ENCODE measurements around the gene DAP.

DAP gene

DNA sequence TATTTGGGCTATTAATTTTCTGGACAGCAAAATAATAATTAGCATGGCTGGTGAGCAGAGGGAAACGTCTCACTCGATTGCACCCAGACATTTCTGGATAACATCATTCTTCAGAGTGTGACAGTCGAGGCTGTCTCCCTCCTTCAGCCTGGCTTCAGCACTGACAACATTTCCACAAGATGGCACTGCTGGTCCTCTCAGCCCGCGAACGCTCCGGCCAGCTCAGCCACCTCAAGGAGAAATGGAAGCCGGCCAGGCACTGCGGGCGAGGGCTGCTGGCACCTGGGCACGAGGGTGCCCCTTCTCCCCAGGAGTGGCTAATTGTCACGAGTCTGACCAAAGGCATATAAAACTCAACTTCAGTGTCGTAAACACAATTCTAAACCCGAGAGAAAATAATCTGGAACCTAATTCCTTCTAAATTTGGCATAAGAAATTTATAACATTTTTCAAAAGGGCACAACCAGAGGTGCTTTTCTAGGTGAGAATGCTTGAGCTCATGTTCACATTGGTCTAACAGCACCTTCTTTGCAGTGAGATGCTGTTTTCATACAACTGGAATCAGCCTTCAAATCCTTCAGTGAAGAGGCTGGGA is 65.9 kb downstream of the DAP start:
- no peak for DNase-seq (ENCODE audit: low read depth in 2 of 2, low spot score in 1 of 2)

DNA sequence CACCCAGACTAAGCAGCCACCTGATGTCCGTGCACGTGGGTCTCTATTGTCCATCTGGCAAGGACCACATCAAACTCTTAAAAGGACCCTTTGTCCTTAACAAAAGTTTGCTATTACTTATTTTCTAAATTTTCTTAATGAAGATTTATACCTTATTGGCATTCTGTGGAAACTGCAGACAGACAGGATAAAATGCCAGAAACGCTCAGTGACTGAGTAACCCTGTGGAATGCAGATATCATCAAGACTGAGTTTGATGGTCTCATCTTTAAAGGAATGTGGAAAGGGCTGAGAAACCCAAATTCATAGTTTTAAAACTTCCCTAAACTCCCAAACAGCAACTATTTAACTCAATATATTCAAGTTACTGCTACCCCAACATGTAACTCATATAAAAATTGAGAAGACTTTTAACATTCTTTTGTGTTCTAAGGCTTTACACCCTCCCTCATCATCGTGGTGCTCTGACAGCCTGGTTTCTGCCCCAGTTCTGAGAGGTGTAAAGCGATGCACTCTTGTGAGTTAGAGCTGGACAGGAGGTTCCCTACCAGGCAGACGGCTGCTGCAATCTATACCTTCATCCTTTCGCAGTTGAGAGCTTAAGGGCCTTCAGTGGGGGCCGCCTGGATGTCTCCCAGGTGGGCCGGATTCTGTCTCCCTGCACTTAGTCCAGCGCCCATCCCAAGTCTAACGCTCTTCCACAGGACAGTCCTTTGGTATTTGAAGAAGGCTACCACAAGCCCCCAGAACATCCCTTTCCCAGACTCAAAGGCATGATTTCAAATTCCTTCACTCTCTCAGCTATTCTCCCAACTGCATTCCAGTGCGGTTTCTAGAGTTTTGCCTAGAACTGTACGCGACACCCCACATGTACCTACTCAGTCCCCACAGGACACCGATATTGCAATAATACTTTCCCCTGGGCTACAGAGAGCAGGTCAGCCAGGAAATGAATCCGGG is 68.9 kb downstream of the DAP start:
- no peak for DNase-seq (ENCODE audit: low read depth in 2 of 2, low spot score in 1 of 2)

DNA sequence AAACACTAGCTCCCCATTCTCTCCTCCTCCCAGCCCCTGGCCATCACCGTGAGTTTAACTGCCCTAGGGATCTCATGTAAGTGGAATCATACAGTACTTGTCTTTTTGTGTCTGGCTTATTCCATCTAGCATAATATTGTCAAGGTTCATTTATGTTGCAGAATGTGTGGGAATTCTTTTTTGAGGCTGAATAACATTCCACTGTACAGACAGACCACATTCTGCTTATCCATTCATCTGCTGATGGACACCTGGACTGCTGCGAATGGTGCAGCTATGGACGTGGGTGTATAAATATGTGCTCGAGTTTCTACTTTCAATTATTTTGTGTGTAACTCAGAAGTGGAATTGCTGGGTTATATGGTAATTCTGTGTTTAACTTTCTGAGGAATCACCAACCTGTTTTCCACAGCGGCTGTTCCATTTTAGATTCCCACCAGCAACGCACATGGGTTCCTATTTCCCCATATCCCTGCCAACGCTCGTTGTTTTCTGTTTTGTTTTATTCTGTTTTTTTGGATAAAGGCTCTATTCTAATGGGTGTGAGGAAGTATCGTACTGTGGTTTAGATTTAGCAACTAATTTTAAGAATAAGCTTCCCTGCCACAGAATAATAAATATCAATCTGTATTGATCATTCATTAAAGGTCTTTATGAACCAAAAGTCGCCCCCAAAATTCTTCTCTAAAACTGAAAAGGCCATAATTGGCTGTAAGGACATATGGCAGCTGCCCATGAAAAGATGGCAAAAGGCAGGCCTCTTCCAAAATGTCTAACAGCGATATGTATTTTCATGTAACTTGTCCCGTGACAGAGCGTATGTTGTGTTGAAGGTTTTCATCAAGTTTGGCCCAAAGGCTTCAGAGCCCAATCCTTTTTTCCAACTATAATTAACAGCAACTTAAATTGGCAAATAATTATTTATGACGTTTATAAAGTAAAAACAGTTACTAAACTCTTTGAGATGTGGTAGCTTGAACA is 70.3 kb downstream of the DAP start:
- no peak for DNase-seq (ENCODE audit: low read depth in 2 of 2, low spot score in 1 of 2)

DNA sequence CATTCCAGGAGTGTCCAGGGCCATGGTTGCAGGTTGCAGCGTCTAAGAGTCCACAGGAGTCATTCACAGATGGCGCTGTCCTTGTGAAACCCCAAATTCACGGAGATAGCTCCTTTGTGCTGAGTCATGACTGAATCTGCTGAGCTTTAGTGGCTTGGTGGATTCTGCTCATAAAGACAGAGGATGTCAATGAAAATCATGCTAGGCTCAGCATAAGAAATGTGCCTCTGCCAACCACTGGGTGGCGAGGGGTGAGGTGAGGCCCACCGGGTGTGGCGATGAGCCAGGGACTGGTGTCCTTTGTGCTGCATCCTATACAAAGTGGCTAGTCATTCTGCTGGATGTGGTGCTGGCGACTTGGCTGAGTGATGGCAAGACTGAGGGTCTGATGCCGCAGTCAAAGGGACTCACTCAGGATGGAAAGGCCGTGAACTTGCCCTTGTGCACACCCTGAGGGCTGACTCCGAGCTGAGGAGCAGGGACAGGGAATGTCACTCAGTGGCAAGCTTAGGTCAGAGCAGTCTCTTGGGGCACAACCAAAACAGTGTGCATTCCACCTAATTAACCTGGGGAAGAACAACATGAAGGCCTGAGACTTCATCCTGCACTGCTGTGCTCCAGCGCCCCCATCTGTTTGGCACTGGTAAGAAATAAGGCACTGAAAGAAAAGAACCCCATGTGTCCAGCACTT is 71.5 kb downstream of the DAP start:
- DNase-seq (ENCODE audit: low read depth in 2 of 2, low spot score in 1 of 2) = no peak

DNA sequence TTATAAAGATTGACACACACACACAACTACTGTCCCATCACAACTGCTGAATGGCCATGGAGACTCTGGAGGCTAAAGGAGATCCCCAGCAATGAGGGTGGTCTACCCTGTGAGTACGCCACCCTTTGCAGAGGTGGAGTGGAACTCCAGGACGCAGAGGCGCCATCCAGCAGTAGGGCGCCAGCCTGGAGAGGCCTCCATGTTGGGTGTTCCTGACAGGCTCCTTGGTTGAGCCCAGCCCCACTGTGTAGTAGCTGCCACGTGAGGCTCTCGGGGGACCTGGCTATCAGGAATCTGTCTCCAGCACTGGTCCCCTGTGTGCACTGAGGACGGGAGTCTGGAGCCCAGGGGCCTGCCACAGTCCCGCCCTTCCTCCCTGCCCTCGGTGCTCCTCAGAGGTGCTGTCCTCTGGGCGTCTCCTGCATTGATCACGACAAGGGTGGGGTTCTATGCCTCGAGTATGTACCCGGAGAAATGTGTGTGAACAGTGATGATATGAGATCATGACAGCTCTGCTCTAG is 72.3 kb downstream of the DAP start:
- no peak for DNase-seq (ENCODE audit: low read depth in 2 of 2, low spot score in 1 of 2)

DNA sequence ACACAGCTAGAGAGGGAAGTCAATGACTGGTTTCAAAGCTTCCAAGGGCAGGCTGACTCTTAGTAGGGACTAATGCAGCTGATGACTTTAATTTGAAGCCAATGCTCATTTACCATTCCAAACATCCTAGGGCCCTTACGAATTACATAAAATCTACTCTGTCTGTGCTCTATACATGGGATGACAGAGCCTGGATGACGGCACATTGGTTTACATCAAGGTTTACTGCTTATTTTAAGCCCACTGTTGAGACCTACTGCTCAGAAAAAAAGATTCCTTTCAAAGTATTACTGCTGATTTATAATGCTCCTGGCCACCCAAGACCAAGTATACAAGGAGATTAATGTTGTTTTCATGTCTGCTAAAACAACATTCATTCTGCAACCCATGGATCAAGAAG is 74.1 kb downstream of the DAP start:
- DNase-seq (ENCODE audit: low read depth in 2 of 2, low spot score in 1 of 2) = no peak

DNA sequence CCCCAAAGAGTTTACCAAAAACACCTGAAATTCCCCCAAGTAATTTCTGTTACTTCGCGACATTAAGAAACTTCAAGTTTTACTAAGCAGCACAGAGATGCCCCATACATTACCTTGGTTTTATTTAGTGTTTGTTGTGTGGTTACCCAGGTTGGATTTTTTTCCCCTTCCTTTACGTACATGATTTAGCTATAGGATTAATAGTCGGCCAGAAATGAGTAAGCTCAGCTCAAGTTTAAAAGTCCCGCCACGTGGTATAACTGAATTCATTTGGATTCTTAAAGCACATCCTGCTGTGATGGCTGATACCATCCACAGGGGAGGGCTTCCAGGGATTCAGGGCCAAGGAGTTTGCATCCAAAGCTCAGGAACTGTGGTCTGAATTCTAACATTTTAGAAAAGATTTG is 75.9 kb downstream of the DAP start:
- DNase-seq (ENCODE audit: low read depth in 2 of 2, low spot score in 1 of 2) = no peak

DNA sequence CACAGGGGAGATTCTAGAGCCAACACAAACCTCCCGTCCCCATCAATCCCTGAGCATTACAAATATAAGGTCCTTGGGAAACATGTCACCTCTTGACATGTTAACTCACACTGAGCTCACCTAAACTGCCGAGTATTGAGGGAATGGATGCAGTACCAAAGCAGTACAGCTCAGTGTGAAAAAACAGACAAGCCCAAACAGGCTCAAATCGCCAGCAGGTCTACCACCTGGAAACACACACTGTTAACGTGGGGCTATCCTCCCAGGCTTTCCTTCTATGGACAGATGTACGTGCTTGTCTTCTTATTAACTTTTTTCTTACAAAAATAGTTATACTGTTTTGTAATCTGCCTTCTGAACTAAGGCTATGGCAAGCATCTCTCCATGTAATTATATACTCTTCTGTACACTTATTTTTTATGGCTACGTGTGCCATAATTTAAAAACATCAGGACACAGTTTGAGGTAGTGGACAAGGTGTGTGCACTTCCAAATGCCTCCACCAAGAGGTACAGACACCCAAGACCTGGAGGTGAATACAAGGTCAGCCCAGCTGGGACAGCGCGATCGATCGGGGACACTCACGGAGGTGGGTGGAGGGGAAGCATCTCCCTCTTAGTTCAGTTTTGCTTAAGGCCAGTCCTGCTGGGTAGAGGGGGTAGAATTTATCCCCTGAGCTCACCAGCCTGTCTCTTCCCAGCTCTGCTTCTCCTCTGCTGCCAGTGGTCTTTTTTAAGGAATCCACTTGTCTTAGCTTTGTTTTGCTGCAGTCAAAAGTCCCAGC is 76.5 kb downstream of the DAP start:
- no peak for DNase-seq (ENCODE audit: low read depth in 2 of 2, low spot score in 1 of 2)

DNA sequence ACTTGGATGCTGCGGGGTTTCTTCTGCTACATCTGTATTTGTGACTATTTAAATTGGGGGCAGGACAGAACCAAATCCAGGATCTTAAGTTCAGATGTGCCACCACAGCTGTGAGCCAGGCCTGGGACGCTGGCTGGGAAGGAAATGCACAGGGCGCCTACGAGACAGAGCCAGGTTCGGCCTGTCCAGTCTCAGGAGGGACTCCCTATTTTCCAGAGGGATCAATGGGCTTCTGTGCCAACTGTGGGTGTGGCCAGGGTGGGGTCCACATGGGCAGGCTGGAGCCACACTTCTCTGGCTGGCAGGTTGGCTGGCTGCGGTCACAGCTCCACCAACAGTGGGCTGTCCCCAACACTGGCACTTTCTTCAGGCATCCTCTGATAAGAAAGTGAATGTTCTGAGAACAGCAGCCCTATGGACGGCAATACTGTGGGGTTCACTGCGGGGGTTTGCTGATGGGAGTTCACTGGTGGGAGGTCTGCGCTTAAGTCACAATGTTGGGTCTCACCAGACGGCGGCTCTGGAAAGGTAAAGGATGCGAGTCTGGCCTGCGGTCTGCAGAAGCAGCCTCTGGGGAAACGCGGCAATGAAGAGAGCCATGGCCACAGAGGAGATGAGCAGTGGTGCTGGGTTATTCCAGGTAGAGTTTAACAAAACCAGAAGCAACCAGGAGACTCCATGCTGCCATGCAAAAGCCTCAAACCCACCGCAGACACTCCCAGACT is 78.1 kb downstream of the DAP start:
- DNase-seq (ENCODE audit: low read depth in 2 of 2, low spot score in 1 of 2) = no peak

DNA sequence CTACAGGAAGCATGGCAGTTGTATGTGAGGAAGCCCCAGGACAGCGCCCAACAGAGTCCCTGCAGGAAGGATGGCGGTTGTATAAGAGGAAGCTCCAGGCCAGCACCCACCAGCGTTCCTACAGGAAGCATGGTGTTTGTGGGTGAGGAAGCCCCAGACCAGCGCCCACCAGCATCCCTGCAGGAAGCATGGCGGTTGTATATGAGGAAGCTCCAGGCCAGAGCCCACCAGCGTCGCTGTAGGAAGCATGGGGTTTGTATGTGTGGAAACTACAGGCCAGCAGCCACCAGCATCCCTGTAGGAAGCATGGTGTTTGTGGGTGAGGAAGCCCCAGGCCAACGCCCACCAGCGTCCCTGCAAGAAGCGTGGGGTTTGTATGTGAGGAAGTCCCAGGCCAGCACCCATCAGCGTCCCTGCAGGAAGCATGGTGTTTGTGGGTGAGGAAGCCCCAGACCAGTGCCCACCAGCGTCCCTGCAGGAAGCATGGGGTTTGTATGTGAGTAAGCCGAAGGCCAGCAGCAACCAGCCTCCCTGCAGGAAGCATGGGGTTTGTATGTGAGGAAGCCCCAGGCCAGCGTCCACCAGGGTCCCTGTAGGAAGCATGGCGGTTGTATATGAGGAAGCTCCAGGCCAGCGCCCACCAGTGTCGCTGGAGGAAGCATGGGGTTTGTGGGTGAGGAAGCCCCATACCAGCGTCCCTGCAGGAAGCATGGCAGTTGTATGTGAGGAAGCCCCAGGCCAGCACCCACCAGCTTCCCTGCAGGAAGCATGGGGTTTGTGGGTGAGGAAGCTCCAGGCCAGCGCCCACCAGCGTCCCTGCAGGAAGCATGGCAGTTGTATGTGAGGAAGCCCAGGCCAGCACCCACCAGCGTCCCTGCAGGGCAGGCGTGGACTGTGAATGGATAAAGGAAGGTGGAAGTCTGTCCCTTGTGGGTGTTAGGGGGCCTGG is 79.0 kb downstream of the DAP start:
- DNase-seq (ENCODE audit: low read depth in 2 of 2, low spot score in 1 of 2) = no peak

DNA sequence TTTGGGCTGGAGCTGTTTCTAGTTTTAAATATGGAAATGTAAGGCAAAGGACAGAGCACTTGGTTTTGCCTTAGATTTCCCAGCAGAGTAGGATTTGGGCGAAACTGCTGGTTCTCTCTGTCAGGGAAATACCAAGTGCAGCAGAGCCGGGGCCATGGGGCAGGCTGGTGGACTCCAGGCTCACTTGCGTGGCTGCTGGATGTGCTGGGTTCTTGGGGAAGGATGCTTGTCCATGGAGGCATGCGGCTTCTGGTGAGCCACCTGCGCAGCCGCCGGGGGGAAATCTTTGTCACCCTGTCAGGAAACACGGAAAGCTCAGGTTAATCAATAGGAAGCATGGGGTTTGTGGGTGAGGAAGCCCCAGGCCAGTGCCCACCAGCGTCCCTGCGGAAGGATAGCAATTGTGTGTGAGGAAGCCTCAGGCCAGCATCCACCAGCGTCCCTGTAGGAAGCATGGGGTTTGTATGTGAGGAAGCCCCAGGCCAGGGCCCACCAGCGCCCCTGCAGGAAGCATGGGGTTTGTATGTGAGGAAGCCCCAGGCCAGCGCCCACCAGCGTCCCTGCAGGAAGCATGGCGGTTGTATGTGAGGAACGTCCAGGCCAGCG is 80.1 kb downstream of the DAP start:
- DNase-seq (ENCODE audit: low read depth in 2 of 2, low spot score in 1 of 2) = no peak

DNA sequence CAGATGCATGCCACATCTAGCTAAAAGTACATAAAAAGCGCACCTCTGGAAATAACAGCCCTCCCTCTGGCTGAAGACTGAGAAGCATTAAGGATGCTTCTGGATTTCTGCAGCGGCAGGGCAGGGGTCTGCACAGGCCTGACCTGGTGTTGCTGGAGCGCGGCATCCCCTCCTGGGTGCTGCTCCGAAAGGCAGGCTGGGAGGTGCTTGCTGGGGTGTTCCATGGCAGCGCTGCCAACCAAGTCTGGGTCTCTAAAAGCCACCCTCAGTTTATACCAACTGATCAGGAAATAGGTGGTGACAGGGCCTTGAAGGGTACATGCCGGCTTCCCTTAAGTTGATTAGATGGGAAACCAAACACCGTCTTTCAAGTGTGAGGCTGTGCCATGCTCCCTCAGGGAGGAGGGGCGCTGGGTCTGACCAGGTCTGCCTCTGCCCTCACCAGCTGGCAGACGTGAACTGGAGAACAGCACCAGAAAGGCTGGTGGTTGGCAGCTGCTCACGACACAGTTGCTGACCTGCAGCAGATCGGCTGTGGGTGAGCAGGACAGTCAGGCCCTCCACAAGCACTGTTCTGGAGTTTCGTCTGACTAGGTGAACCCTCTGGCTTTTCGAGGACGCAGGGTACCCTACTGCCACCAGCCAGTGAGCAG is 81.6 kb downstream of the DAP start:
- no peak for DNase-seq (ENCODE audit: low read depth in 2 of 2, low spot score in 1 of 2)

DNA sequence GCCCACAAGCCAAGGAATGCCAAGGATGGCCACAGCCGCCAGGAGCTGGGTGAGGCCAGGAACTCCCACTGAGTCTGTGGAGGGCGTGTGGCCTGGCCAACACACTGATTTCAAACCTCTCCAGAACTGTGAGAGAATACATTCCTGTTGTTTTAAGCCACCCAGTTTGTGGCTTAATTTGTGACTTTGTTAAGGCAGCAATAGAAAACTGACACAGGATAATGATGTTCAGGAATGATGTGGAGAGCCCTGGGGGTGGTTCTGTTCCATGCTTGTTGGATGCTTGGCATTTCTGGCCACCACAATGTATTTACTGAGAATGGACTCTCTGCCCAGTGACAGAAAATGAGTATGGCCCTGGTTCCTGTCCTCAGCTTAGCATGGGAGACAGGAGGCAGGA is 82.8 kb downstream of the DAP start:
- no peak for DNase-seq (ENCODE audit: low read depth in 2 of 2, low spot score in 1 of 2)

DNA sequence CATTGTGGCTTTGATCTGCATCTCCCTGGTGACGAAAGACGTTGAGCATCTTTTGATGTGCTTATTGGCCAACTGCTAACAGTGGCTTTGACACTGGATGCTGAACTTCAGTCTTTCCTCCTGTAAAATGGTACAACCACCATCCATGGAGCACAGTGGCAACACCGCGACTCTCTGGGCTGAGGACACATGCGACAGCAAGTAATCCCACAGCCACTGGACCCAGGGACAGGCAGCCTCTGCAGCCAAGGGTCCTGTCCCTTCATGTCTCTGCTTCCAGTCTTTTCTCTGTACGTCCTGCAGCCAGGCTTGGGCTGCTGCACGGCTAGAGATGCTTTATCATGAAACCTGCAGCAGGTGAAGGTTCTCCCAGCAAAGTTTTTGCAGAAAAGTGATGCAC is 83.5 kb downstream of the DAP start:
- no peak for DNase-seq (ENCODE audit: low read depth in 2 of 2, low spot score in 1 of 2)

DNA sequence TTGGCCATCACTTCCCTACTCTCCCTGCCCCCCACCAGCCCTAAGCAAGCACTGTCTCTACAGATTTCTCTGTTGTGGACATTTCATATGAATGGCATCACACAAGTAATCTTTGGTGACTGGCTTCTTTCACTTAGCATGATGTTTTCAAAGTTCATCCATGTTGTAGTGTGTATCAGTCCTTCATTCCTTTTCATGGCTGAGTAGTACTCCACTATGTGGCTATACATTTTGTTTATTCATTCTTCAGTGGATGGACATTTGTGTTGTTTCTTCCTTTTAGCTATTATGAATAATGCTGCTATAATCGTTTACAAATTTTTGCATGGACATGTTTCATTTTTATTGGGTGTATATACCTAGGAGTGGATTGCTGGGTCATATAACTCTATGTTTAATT is 84.1 kb downstream of the DAP start:
- no peak for DNase-seq (ENCODE audit: low read depth in 2 of 2, low spot score in 1 of 2)

DNA sequence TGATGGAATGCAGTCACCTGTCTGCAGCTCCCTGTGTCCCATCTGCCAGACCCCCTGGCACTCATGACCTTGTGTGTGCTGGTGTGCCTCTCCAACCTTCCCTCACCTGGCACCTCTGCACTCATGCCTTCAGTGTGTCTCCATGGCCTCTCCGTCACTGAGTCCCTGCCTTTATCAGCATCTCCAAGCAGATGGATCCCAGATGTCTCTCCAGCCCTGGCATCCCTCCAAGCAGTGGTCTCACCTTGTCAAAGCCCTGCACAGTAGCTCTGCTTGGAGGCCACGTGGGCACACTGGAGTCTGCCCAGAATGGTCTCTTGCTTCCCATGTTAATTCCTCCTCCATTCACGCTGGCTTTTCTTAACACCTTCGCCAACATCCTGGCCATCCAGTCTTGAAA is 84.8 kb downstream of the DAP start:
- DNase-seq (ENCODE audit: low read depth in 2 of 2, low spot score in 1 of 2) = no peak

DNA sequence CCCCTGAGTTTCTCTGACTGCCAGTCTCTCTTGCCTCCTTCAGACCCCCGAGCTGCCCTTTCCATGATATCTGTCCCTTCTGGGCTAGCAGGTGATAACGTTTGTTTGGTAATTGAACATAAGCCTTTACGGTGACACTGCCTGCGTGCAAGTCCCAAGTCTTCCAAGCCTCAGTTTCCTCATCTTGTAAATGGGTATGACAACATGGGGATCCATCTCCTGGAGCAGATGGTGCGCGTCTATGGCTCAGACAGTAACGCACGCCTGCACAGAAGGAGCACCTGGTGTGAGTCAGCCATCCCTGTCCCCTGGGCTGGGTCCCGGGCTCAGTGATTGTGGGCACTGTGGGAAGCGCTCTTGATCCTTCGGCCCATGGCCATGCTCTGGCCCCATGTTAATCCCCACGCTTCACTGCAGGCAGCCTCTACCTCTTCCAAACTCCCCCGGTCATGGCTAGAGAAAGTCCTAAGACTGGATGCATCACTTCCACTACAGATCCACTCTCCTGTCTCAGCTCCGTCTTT is 85.8 kb downstream of the DAP start:
- DNase-seq (ENCODE audit: low read depth in 2 of 2, low spot score in 1 of 2) = no peak

Measured in stimulated activated CD8-positive, alpha-beta memory T cell treated with anti-CD3 and anti-CD28 coated beads, Interleukin-4, amount 100 ng/mL, for 1 hour (primary cell).